Smooth muscle cell (in vitro differentiated cells): ENCODE data around the gene SLC7A7. TPM values are rescaled to one million over a fixed set of nuclear protein-coding genes. Genes with fewer than 3 reads are reported as not detected.

Experiments used
- DNase-seq: peaks from one replicate; lab custom pipeline; 2025; ENCODE audit not compliant: unreplicated experiment; lab: John Stamatoyannopoulos, UW
- H2AFZ ChIP-seq: fragments of 200-600 bp; sonication (generic); 2 replicates; pipeline ENCODE4 v1.6.0; 2016; ENCODE audit warnings: antibody characterized with exemption, low read depth, mild to moderate bottlenecking
- H3F3A ChIP-seq: fragments of 200-600 bp; sonication (generic); 2 replicates; pipeline ENCODE4 v1.6.0; 2017; ENCODE audit warnings: antibody characterized with exemption, low read depth
- H3K27ac ChIP-seq: fragments of 200-600 bp; sonication (generic); 2 replicates; pipeline ENCODE4 v1.5.1; 2016; ENCODE audit warnings: low read depth, mild to moderate bottlenecking
- H3K27me3 ChIP-seq: fragments of 200-600 bp; sonication (generic); 2 replicates; pipeline ENCODE4 v1.6.1; 2016; ENCODE audit warnings: low read depth, mild to moderate bottlenecking
- H3K36me3 ChIP-seq: fragments of 200-600 bp; sonication (generic); 2 replicates; pipeline ENCODE4 v1.5.1; 2016; ENCODE audit warnings: low read depth
- H3K4me1 ChIP-seq: fragments of 200-600 bp; sonication (generic); 2 replicates; pipeline ENCODE4 v1.5.1; 2016; ENCODE audit warnings: low read depth
- H3K4me2 ChIP-seq: fragments of 200-600 bp; sonication (generic); 2 replicates; pipeline ENCODE4 v1.6.0; 2016; ENCODE audit warnings: mild to moderate bottlenecking
- H3K4me3 ChIP-seq: fragments of 200-600 bp; sonication (generic); 2 replicates; pipeline ENCODE4 v1.5.1; 2016; ENCODE audit warnings: mild to moderate bottlenecking
- H3K79me2 ChIP-seq: fragments of 200-600 bp; sonication (generic); 2 replicates; pipeline ENCODE4 v1.6.0; 2016; ENCODE audit warnings: low read depth, mild to moderate bottlenecking
- H3K9ac ChIP-seq: fragments of 200-600 bp; sonication (generic); 2 replicates; pipeline ENCODE4 v1.6.0; 2016; ENCODE audit warnings: low read depth
- H3K9me3 ChIP-seq: fragments of 200-600 bp; sonication (generic); replicated peaks from 2 replicates; pipeline ENCODE4 v1.5.1; 2016; ENCODE audit warnings: low read depth
- H4K20me1 ChIP-seq: fragments of 200-600 bp; sonication (generic); 2 replicates; pipeline ENCODE4 v1.6.0; 2016; ENCODE audit warnings: low read depth
- WGBS: methylation state at CpG from one replicate; pipeline ENCODE4 v1.1.7; 2016; ENCODE audit warnings: low lambda C conversion rate; 5-methylcytosine and 5-hydroxymethylcytosine counted together
- polyA plus RNA-seq: library from polyadenylated mRNA; unstranded; fragments of >200 nt; fragmentation: Nextera tagmentation; extraction: Ambion mirVana; gene quantifications from 2 replicates; pipeline ENCODE4 v1.2.1, GENCODE V29; 2016
- total RNA-seq: library from RNA; depleted of rRNA; stranded (reverse); fragments of >200 nt; gene quantifications from 2 replicates; pipeline ENCODE4 v1.2.3, GENCODE V29; 2014
- TF ChIP-seq, protein P1 (sequence below): fragments of 200-600 bp; sonication (generic); IDR thresholded peaks from 2 replicates; pipeline ENCODE4 v1.5.1; 2017; ENCODE audit warnings: borderline replicate concordance, mild to moderate bottlenecking, antibody characterized with exemption; ENCODE audit not compliant: insufficient read depth, poor library complexity, severe bottlenecking

SLC7A7 gene
- total and polyA plus RNA-seq, 2 experiments from 2014 or later = 10.0 to 18.5 TPM

- peaks cover 65% of the 10 kb centered on the region for H3K79me2 ChIP-seq
- H2AFZ ChIP-seq = peak overlapping the region; percentile 32
- H3K9me3 ChIP-seq = no peaks in the 10 kb centered on the region
- peak overlapping the region; percentile 96 for H3K9ac ChIP-seq
- H4K20me1 ChIP-seq = peaks cover 47% of the 10 kb centered on the region
- peak overlapping the region; percentile 71 for H3K4me3 ChIP-seq
- H3K36me3 ChIP-seq = no peaks in the 10 kb centered on the region
- WGBS = 7% methylated on average over 22 of the region's 25 CpGs
- DNase-seq = no peak
- peaks cover 37% of the 10 kb centered on the region for H3F3A ChIP-seq
- H3K27ac ChIP-seq = peak overlapping the region; percentile 87
- TF ChIP-seq, protein P1, sequence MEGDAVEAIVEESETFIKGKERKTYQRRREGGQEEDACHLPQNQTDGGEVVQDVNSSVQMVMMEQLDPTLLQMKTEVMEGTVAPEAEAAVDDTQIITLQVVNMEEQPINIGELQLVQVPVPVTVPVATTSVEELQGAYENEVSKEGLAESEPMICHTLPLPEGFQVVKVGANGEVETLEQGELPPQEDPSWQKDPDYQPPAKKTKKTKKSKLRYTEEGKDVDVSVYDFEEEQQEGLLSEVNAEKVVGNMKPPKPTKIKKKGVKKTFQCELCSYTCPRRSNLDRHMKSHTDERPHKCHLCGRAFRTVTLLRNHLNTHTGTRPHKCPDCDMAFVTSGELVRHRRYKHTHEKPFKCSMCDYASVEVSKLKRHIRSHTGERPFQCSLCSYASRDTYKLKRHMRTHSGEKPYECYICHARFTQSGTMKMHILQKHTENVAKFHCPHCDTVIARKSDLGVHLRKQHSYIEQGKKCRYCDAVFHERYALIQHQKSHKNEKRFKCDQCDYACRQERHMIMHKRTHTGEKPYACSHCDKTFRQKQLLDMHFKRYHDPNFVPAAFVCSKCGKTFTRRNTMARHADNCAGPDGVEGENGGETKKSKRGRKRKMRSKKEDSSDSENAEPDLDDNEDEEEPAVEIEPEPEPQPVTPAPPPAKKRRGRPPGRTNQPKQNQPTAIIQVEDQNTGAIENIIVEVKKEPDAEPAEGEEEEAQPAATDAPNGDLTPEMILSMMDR = no peak
- H3K27me3 ChIP-seq = no peaks in the 10 kb centered on the region
- H3K4me2 ChIP-seq = peak overlapping the region; percentile 95
- H3K4me1 ChIP-seq = peaks cover 4% of the 10 kb centered on the region
These were observed 22.7 kb upstream of the SLC7A7 start for GRCh38 chr14:22837750-22838538.

DNA sequence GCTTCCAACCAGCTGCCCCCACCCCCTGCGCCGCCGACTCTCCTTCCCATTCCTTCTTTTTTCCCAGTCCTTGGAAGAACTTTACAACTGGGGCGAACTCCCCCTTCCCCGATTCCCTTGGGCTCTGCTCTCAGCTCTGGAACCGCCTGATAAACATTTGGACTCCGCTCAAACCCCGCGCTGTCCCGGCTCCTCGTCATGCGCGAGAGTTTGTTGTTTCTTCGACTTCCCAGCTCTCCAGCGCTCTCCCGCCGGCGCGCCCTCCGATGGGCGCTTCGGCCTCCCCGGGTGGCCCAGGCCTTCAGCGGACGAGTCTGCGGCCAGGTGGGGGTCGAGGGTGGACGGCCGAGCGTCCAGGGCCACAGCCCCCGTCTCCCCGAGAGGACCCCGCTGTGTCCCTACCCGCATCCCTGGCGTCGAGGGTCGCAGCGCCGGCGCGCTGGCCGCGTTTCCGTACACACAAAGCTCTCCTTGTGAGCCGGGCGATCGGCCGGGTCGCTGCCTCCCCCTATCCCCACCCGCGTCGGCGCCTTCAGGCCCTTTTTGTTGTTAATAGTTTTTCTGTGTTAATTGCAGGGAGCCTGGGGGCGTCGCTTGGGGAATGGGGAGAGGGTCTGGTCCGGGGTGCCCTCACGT is 22.0 kb upstream of the SLC7A7 start:
- DNase-seq = no peak
- Histone ChIP-seq H3K9me3 (no peaks in the 10 kb centered on the region), H2AFZ (peak overlapping the region; percentile 32), H3K27ac (peak overlapping the region; percentile 87), H3K27me3 (no peaks in the 10 kb centered on the region), H3K4me2 (peak overlapping the region; percentile 95), H3K4me3 (peak overlapping the region; percentile 71), H3F3A (peaks cover 31% of the 10 kb centered on the region), H3K9ac (peak overlapping the region; percentile 96), H4K20me1 (peaks cover 40% of the 10 kb centered on the region), H3K79me2 (peaks cover 58% of the 10 kb centered on the region), H3K4me1 (peaks cover 4% of the 10 kb centered on the region), H3K36me3 (no peaks in the 10 kb centered on the region)
- TF ChIP-seq, protein P1 = no peak
- WGBS = under 1% methylated on average over 52 of the region's 57 CpGs

DNA sequence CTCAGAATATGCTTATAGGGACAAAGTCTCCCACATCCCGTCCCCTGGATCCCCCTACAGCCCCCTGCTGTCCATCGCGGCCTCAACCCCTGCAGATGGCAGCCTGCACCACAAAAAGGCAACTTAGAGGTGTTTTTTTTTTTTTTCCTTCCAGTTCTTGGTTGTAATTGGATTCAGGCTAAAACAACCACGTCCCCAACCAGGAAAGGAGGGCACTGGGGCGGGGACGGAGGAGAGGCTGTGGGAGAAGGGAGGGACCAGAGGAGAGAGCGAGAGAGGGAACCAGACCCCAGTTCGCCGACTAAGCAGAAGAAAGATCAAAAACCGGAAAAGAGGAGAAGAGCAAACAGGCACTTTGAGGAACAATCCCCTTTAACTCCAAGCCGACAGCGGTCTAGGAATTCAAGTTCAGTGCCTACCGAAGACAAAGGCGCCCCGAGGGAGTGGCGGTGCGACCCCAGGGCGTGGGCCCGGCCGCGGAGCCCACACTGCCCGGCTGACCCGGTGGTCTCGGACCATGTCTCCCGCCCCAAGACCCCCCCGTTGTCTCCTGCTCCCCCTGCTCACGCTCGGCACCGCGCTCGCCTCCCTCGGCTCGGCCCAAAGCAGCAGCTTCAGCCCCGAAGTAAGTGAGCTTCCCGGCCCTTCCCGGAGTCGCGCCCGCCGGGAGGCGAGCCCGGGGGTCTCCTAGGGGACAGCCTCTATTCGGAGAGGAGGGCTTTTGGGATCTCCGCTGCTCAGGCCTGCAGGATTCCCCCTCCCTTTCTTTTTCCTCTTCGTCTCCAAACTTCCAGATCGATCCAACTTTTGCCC is 21.3 kb upstream of the SLC7A7 start, which contains the start of gene MMP14:
MMP14 (plus strand) TSS at position 285 of the 813 bp plus-strand sequence; CDS start at position 518, 233 bp downstream.
- peak within 1 kb of the TSS; percentile 71 for H3K4me3 ChIP-seq
- peaks cover 51% of the 10 kb centered on the region for H3K79me2 ChIP-seq
- H3K9me3 ChIP-seq = no peaks in the 10 kb centered on the region
- H3K4me2 ChIP-seq = peak within 1 kb of the TSS; percentile 95
- under 1% methylated on average over 38 of the region's 46 CpGs for WGBS
- TF ChIP-seq, protein P1 = peak; percentile 26
- H3K4me1 ChIP-seq = peaks cover 4% of the 10 kb centered on the region
- H3K36me3 ChIP-seq = no peaks in the 10 kb centered on the region
- H2AFZ ChIP-seq = peak within 1 kb of the TSS; percentile 49
- DNase-seq = peak; percentile 26
- H3K27me3 ChIP-seq = no peaks in the 10 kb centered on the region
- H4K20me1 ChIP-seq = peaks cover 33% of the 10 kb centered on the region
- peak within 1 kb of the TSS; percentile 87 for H3K27ac ChIP-seq
- H3F3A ChIP-seq = peaks cover 31% of the 10 kb centered on the region
- peak within 1 kb of the TSS; percentile 96 for H3K9ac ChIP-seq
